Neural cell (in vitro differentiated cells): ENCODE data around the gene SKP1. TPM values are rescaled to one million over a fixed set of nuclear protein-coding genes. Genes with fewer than 3 reads are reported as not detected.

Source experiments
- H2AFZ ChIP-seq: fragments of 200-600, 300-800 bp; sonication (generic), shearing (Covaris generic); 2 replicates; pipeline ENCODE4 v1.6.0; 2014; ENCODE audit warnings: low read depth, mild to moderate bottlenecking, antibody characterized with exemption, low read length, moderate library complexity
- H3F3A ChIP-seq: fragments of 200-600 bp; shearing (Covaris generic); 2 replicates; pipeline ENCODE4 v1.6.1; 2016; ENCODE audit warnings: mild to moderate bottlenecking, moderate library complexity, mixed read lengths, antibody characterized with exemption, low read length; ENCODE audit not compliant: insufficient read depth, poor library complexity, severe bottlenecking
- H3K27ac ChIP-seq: fragments of 200-600, 300-800 bp; sonication (generic), shearing (Covaris generic); 2 replicates; pipeline ENCODE4 v1.5.1; 2014; ENCODE audit warnings: mild to moderate bottlenecking, low read length, moderate library complexity
- H3K27me3 ChIP-seq: fragments of 300-800, 200-600 bp; sonication (generic), shearing (Covaris generic); 2 replicates; pipeline ENCODE4 v1.6.0; 2014; ENCODE audit warnings: mild to moderate bottlenecking, low read depth, low read length, moderate library complexity; ENCODE audit not compliant: insufficient read depth
- H3K36me3 ChIP-seq: fragments of 300-800, 200-600 bp; sonication (generic), shearing (Covaris generic); 2 replicates; pipeline ENCODE4 v1.5.1; 2014; ENCODE audit warnings: mild to moderate bottlenecking, antibody characterized with exemption, low read length, moderate library complexity; ENCODE audit not compliant: insufficient read depth
- H3K4me2 ChIP-seq: fragments of 300-800, 200-600 bp; sonication (generic), shearing (Covaris generic); 2 replicates; pipeline ENCODE4 v1.6.0; 2014; ENCODE audit warnings: mild to moderate bottlenecking, low read length
- H3K4me3 ChIP-seq: fragments of 300-800, 200-600 bp; sonication (generic), shearing (Covaris generic); 2 replicates; pipeline ENCODE4 v1.5.1; 2014; ENCODE audit warnings: mild to moderate bottlenecking, low read length, moderate library complexity
- H3K79me2 ChIP-seq: fragments of 200-600 bp; shearing (Covaris generic); replicated peaks from 2 replicates; pipeline ENCODE4 v1.6.0; 2014; ENCODE audit warnings: mild to moderate bottlenecking, low read length, moderate library complexity; ENCODE audit not compliant: insufficient read depth
- H3K9ac ChIP-seq: fragments of 300-800, 200-600 bp; sonication (generic), shearing (Covaris generic); 2 replicates; pipeline ENCODE4 v1.6.1; 2016; ENCODE audit warnings: mild to moderate bottlenecking, low read length, mixed read lengths
- H3K9me2 ChIP-seq: fragments of 200-600 bp; shearing (Covaris generic); 2 replicates; pipeline ENCODE4 v1.6.1; 2016; ENCODE audit warnings: mild to moderate bottlenecking, low read length, mixed read lengths; ENCODE audit not compliant: insufficient read depth
- H3K9me3 ChIP-seq: fragments of 200-600, 300-800 bp; sonication (generic), shearing (Covaris generic); 2 replicates; pipeline ENCODE4 v1.6.1; 2016; ENCODE audit warnings: mild to moderate bottlenecking, mixed run types, low read length, moderate library complexity, mixed read lengths
- H4K20me1 ChIP-seq: fragments of 200-600 bp; shearing (Covaris generic); 2 replicates; pipeline ENCODE4 v1.6.1; 2016; ENCODE audit warnings: mild to moderate bottlenecking, mixed run types; ENCODE audit not compliant: insufficient read depth
- EP300 ChIP-seq: fragments of 450-650 bp; conservative IDR thresholded peaks from 2 replicates; pipeline ENCODE4 v1.6.1; 2014; ENCODE audit warnings: antibody characterized with exemption, mild to moderate bottlenecking, moderate library complexity; ENCODE audit not compliant: poor library complexity, severe bottlenecking
- EZH2 ChIP-seq: fragments of 200-600, 300-800 bp; shearing (Covaris generic), sonication (generic); IDR thresholded peaks from 2 replicates; pipeline ENCODE4 v1.6.1; 2014; ENCODE audit warnings: antibody characterized with exemption, low read length, borderline replicate concordance, mild to moderate bottlenecking; ENCODE audit not compliant: insufficient read depth, poor library complexity, severe bottlenecking
- MXI1 ChIP-seq: fragments of 450-650 bp; conservative IDR thresholded peaks from 2 replicates; pipeline ENCODE4 v1.6.1; 2014; ENCODE audit warnings: antibody characterized with exemption, mild to moderate bottlenecking; ENCODE audit not compliant: poor library complexity, severe bottlenecking
- POLR2AphosphoS5 ChIP-seq: IDR thresholded peaks from 2 replicates; pipeline ENCODE4 v1.6.1; 2012
- RAD21 ChIP-seq: fragments of 450-650 bp; conservative IDR thresholded peaks from 2 replicates; pipeline ENCODE4 v1.6.1; 2014; ENCODE audit warnings: antibody characterized with exemption, mild to moderate bottlenecking, moderate library complexity
- SMC3 ChIP-seq: fragments of 450-650 bp; conservative IDR thresholded peaks from 2 replicates; pipeline ENCODE4 v1.6.1; 2014; ENCODE audit warnings: antibody characterized with exemption, mild to moderate bottlenecking, moderate library complexity; ENCODE audit not compliant: poor library complexity
- TAF1 ChIP-seq: IDR thresholded peaks from 2 replicates; pipeline ENCODE4 v1.6.1; 2012; ENCODE audit warnings: low read depth
- polyA plus RNA-seq: library from polyadenylated mRNA; depleted of rRNA; stranded (reverse); fragments of >200 nt; gene quantifications from 2 replicates; pipeline ENCODE4 v1.2.3, GENCODE V29; 2014
- TF ChIP-seq, protein P1 (sequence below): fragments of 450-650 bp; IDR thresholded peaks from 2 replicates; pipeline ENCODE4 v1.5.1; 2014; ENCODE audit warnings: antibody characterized with exemption, mild to moderate bottlenecking, moderate library complexity; ENCODE audit not compliant: poor library complexity, severe bottlenecking
- TF ChIP-seq, protein P2 (sequence below): IDR thresholded peaks from 2 replicates; pipeline ENCODE4 v1.6.1; 2012; ENCODE audit warnings: borderline replicate concordance

SKP1 gene
- polyA plus RNA-seq, 1 donor from 2014 or later, result 1,492 TPM

DNA sequence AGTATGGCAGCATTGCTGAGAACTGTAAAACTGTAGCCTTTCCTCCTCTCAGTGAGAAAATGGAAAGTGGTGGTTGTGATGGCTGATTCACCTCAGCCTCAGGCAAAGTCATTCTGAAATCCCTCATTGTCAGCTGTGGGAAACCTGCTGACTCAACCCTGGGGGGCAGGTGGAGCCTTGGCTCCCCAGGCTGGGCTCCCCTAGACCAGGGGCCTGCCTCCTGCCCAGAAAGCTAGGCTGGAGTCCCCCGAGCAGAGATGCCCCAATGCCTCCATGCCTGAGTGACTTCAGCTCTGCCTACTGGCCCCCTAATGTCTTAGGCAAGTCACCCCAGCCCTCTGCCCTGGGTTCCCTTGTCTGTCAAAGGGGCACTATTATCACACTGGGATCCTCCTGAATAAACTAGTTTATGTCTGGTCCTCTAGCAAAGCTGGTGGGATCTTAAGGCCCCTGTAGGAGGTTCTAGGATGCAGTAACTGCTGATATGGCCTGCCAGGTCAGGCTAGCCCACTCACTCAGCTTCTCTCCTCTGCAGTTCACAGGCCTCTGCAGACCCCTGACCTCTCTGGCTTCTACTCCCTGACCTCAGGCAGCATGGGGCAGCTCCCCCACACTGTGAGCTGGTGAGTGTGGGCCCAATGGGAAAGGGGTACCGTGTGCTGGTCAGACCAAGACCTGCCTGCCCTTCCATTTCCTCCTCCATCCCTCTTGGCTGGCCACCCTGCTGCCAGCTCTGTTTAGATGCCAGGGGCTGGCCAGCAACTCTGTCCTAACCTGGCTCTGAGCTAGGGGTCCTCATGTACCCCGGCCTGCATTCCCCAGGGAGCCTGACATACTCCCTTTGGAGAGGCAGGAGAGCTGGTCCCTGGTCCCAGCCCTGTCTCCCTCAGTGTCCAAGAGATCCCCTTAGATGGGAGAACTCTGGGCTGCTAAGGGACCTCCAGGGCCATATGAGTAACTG lies 38.1 kb downstream of the SKP1 start:
- H3K27ac ChIP-seq, result no peak overlapping the region
- no peak overlapping the region for H2AFZ ChIP-seq
- H4K20me1 ChIP-seq, result no peaks in the 10 kb centered on the region
- no peak for TF ChIP-seq MXI1
- TF ChIP-seq SMC3, result no peak
- TF ChIP-seq EZH2, result no peak
- TF ChIP-seq, protein P1, sequence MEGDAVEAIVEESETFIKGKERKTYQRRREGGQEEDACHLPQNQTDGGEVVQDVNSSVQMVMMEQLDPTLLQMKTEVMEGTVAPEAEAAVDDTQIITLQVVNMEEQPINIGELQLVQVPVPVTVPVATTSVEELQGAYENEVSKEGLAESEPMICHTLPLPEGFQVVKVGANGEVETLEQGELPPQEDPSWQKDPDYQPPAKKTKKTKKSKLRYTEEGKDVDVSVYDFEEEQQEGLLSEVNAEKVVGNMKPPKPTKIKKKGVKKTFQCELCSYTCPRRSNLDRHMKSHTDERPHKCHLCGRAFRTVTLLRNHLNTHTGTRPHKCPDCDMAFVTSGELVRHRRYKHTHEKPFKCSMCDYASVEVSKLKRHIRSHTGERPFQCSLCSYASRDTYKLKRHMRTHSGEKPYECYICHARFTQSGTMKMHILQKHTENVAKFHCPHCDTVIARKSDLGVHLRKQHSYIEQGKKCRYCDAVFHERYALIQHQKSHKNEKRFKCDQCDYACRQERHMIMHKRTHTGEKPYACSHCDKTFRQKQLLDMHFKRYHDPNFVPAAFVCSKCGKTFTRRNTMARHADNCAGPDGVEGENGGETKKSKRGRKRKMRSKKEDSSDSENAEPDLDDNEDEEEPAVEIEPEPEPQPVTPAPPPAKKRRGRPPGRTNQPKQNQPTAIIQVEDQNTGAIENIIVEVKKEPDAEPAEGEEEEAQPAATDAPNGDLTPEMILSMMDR, result no peak
- TF ChIP-seq POLR2AphosphoS5, result no peak
- TF ChIP-seq TAF1, result no peak
- TF ChIP-seq, protein P2, sequence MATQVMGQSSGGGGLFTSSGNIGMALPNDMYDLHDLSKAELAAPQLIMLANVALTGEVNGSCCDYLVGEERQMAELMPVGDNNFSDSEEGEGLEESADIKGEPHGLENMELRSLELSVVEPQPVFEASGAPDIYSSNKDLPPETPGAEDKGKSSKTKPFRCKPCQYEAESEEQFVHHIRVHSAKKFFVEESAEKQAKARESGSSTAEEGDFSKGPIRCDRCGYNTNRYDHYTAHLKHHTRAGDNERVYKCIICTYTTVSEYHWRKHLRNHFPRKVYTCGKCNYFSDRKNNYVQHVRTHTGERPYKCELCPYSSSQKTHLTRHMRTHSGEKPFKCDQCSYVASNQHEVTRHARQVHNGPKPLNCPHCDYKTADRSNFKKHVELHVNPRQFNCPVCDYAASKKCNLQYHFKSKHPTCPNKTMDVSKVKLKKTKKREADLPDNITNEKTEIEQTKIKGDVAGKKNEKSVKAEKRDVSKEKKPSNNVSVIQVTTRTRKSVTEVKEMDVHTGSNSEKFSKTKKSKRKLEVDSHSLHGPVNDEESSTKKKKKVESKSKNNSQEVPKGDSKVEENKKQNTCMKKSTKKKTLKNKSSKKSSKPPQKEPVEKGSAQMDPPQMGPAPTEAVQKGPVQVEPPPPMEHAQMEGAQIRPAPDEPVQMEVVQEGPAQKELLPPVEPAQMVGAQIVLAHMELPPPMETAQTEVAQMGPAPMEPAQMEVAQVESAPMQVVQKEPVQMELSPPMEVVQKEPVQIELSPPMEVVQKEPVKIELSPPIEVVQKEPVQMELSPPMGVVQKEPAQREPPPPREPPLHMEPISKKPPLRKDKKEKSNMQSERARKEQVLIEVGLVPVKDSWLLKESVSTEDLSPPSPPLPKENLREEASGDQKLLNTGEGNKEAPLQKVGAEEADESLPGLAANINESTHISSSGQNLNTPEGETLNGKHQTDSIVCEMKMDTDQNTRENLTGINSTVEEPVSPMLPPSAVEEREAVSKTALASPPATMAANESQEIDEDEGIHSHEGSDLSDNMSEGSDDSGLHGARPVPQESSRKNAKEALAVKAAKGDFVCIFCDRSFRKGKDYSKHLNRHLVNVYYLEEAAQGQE, result no peak
- no peak for TF ChIP-seq EP300
- TF ChIP-seq RAD21, result no peak
- H3K9me3 ChIP-seq, result no peaks in the 10 kb centered on the region
- no peaks in the 10 kb centered on the region for H3K27me3 ChIP-seq
- no peak overlapping the region for H3K4me3 ChIP-seq
- no peaks in the 10 kb centered on the region for H3K36me3 ChIP-seq
- H3K79me2 ChIP-seq, result no peaks in the 10 kb centered on the region
- no peak overlapping the region for H3K4me2 ChIP-seq
- no peaks in the 10 kb centered on the region for H3F3A ChIP-seq
- H3K9ac ChIP-seq, result no peak overlapping the region
- H3K9me2 ChIP-seq, result no peaks in the 10 kb centered on the region

DNA sequence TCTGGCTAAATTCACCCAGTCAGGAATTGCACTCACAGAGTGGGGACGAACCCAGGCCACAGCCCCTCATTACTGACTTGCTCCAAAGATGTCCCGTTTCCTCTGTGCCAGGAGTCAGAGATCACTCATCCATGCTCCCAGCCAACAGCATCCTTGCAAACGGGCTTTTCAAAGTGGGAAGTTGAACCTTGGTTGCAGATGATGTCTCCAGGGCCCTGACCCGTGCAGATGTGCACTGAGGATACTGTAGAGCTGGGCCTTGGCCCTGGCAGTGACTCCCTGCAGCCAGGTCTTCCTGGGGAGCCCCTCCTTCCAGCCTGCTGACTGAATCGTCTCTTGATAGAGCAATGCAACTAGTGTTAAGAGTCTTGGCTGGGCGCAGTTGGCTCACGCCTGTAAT lies 40.0 kb downstream of the SKP1 start:
- no peaks in the 10 kb centered on the region for H3K79me2 ChIP-seq
- no peak overlapping the region for H3K4me2 ChIP-seq
- no peak overlapping the region for H3K27ac ChIP-seq
- no peak for TF ChIP-seq TAF1
- TF ChIP-seq, protein P1, result no peak
- TF ChIP-seq RAD21, result no peak
- TF ChIP-seq MXI1, result no peak
- no peak for TF ChIP-seq EP300
- TF ChIP-seq SMC3, result no peak
- no peak for TF ChIP-seq EZH2
- TF ChIP-seq POLR2AphosphoS5, result no peak
- TF ChIP-seq, protein P2, result no peak
- no peaks in the 10 kb centered on the region for H3K27me3 ChIP-seq
- H3K9me3 ChIP-seq, result no peaks in the 10 kb centered on the region
- no peak overlapping the region for H2AFZ ChIP-seq
- H3K36me3 ChIP-seq, result no peaks in the 10 kb centered on the region
- no peak overlapping the region for H3K9ac ChIP-seq
- H3K9me2 ChIP-seq, result no peaks in the 10 kb centered on the region
- H3K4me3 ChIP-seq, result no peak overlapping the region
- H3F3A ChIP-seq, result no peaks in the 10 kb centered on the region
- H4K20me1 ChIP-seq, result no peaks in the 10 kb centered on the region
